H1 (cell line): ENCODE results near the gene PTGIR. TPM values are rescaled to one million over a fixed set of nuclear protein-coding genes. Genes with fewer than 3 reads are reported as not detected.

Source experiments
- CTCF ChIA-PET: fragments of 300-600 bp; sonication (Branson Sonifier 250); formaldehyde crosslinking; loops from one replicate; lab custom pipeline; 2021; ENCODE audit not compliant: partially characterized antibody; lab: Charles Lee
- POLR2A ChIA-PET: fragments of 300-600 bp; sonication (Branson Sonifier 250); formaldehyde crosslinking; loops from one replicate; lab custom pipeline; 2021; ENCODE audit warnings: inconsistent platforms; ENCODE audit not compliant: partially characterized antibody; lab: Charles Lee
- DNase-seq, 2 experiments: peaks; one replicate each; pipeline versions ENCODE4 v3.0.0 to v3.0.0-alpha.2; 2010 to 2022; ENCODE audit warnings: low spot score in 2 of 2, low read depth in 1 of 2, mixed read lengths in 1 of 2
- FAIRE-seq: peaks from 2 replicates; lab custom pipeline; 2011; peaks lifted over from hg19 to GRCh38; lab: Jason Lieb, UNC
- H2AFZ ChIP-seq: 2 replicates; pipeline ENCODE4 v1.8.1; 2012; ENCODE audit warnings: low read length, inconsistent platforms
- H2AK5ac ChIP-seq: 2 replicates; pipeline ENCODE4 v1.6.1; 2013; ENCODE audit warnings: low read depth, low read length
- H2BK120ac ChIP-seq: replicated peaks from 2 replicates; pipeline ENCODE3; 2013; ENCODE audit warnings: low read depth, low read length, inconsistent platforms
- H2BK12ac ChIP-seq: 2 replicates; pipeline ENCODE4 v1.6.1; 2013; ENCODE audit warnings: low read depth, low read length
- H2BK15ac ChIP-seq: 2 replicates; pipeline ENCODE4 v1.6.1; 2013; ENCODE audit warnings: low read length
- H2BK20ac ChIP-seq: 2 replicates; pipeline ENCODE4 v1.6.1; 2013; ENCODE audit warnings: low read length
- H2BK5ac ChIP-seq: 2 replicates; pipeline ENCODE4 v1.6.1; 2013; ENCODE audit warnings: low read depth, low read length
- H3K14ac ChIP-seq: 2 replicates; pipeline ENCODE4 v1.6.1; 2013; ENCODE audit warnings: inconsistent platforms; ENCODE audit not compliant: insufficient read length
- H3K18ac ChIP-seq: 2 replicates; pipeline ENCODE4 v1.6.1; 2013; ENCODE audit warnings: low read length; ENCODE audit errors: extremely low read depth
- H3K23ac ChIP-seq: 2 replicates; pipeline ENCODE4 v1.6.1; 2013; ENCODE audit warnings: inconsistent platforms; ENCODE audit not compliant: insufficient read length
- H3K23me2 ChIP-seq: 2 replicates; pipeline ENCODE4 v1.6.1; 2013; ENCODE audit warnings: low read depth, low read length
- H3K27ac ChIP-seq: 2 replicates; pipeline ENCODE4 v1.6.1; 2011; ENCODE audit warnings: low read depth, low read length, inconsistent platforms
- H3K27me3 ChIP-seq, 4 experiments: replicated peaks in 1 of 4; 1 replicate in 1 of 4; 2 replicates in 3 of 4; pipeline versions ENCODE4 v1.6.1 to v1.8.1; 2011 to 2013; ENCODE audit warnings: low read length in 3 of 4, mild to moderate bottlenecking in 3 of 4, inconsistent platforms in 2 of 4, mixed read lengths in 2 of 4, moderate library complexity in 1 of 4; ENCODE audit not compliant: control insufficient read depth in 3 of 4, insufficient read depth in 3 of 4; ENCODE audit errors: extremely low read depth in 1 of 4
- H3K36me3 ChIP-seq, 4 experiments: 2 replicates each; pipeline versions ENCODE4 v1.6.1 to v1.8.1; 2011 to 2013; ENCODE audit warnings: mild to moderate bottlenecking in 4 of 4, low read length in 3 of 4, moderate library complexity in 2 of 4, control low read depth in 1 of 4, inconsistent platforms in 1 of 4; ENCODE audit not compliant: insufficient read depth in 4 of 4, control insufficient read depth in 2 of 4
- H3K4ac ChIP-seq: replicated peaks from 2 replicates; pipeline ENCODE3; 2013; ENCODE audit warnings: low read length, low read depth, mixed read lengths, inconsistent platforms; ENCODE audit not compliant: insufficient read length
- H3K4me1 ChIP-seq, 4 experiments: replicated peaks in 1 of 4; 1 replicate in 1 of 4; 2 replicates in 3 of 4; pipeline versions ENCODE4 v1.6.1 to v1.8.1; 2011 to 2013; ENCODE audit warnings: low read length in 3 of 4, inconsistent platforms in 2 of 4, mixed read lengths in 1 of 4; ENCODE audit not compliant: insufficient read depth in 4 of 4, control insufficient read depth in 3 of 4
- H3K4me2 ChIP-seq, 2 experiments: 2 replicates each; pipeline versions ENCODE4 v1.6.1 to v1.8.1; 2011 to 2013; ENCODE audit warnings: low read depth in 2 of 2, low read length in 2 of 2, control low read depth in 1 of 2, inconsistent platforms in 1 of 2, mild to moderate bottlenecking in 1 of 2; ENCODE audit not compliant: insufficient read depth in 1 of 2
- H3K4me3 ChIP-seq, 4 experiments: fragments of 200-600, 300-600 bp in 1 of 4; sonication (generic), shearing (Covaris generic), sonication (Bioruptor Twin) in 1 of 4; 2 replicates each; pipeline versions ENCODE4 v1.5.1 to v1.8.1; 2011 to 2016; ENCODE audit warnings: low read length in 4 of 4, low read depth in 3 of 4, control low read depth in 2 of 4, inconsistent platforms in 2 of 4, mild to moderate bottlenecking in 2 of 4, mixed read lengths in 1 of 4, moderate library complexity in 1 of 4; ENCODE audit not compliant: insufficient read depth in 2 of 4; ENCODE audit errors: extremely low read depth in 1 of 4
- H3K56ac ChIP-seq: replicated peaks from 2 replicates; pipeline ENCODE3; 2013; ENCODE audit warnings: low read depth, mild to moderate bottlenecking, mixed read lengths, low read length, inconsistent platforms; ENCODE audit not compliant: insufficient read length
- H3K79me1 ChIP-seq: 2 replicates; pipeline ENCODE4 v1.6.1; 2013; ENCODE audit warnings: low read depth, low read length, control low read depth
- H3K79me2 ChIP-seq, 2 experiments: 2 replicates each; pipeline versions ENCODE4 v1.6.1 to v1.8.1; 2012 to 2013; ENCODE audit warnings: low read length in 2 of 2, mild to moderate bottlenecking in 2 of 2, inconsistent platforms in 1 of 2; ENCODE audit not compliant: insufficient read depth in 2 of 2, control insufficient read depth in 1 of 2
- H3K9ac ChIP-seq, 4 experiments: replicated peaks in 1 of 4; 1 replicate in 1 of 4; 2 replicates in 3 of 4; pipeline versions ENCODE4 v1.6.1 to v1.8.1; 2011 to 2013; ENCODE audit warnings: low read depth in 3 of 4, low read length in 3 of 4, control low read depth in 2 of 4, mild to moderate bottlenecking in 2 of 4, moderate library complexity in 2 of 4, inconsistent platforms in 1 of 4; ENCODE audit errors: extremely low read depth in 1 of 4
- H3K9me3 ChIP-seq, 2 experiments: 2 replicates each; pipeline versions ENCODE4 v1.6.1 to v1.8.1; 2012 to 2013; ENCODE audit warnings: mild to moderate bottlenecking in 2 of 2, moderate library complexity in 2 of 2, control low read depth in 1 of 2, inconsistent platforms in 1 of 2, low read depth in 1 of 2, low read length in 1 of 2, mixed read lengths in 1 of 2; ENCODE audit not compliant: insufficient read depth in 2 of 2
- H4K20me1 ChIP-seq, 2 experiments: replicated peaks in 1 of 2; 2 replicates each; pipeline versions ENCODE3 to v1.8.1; 2011 to 2013; ENCODE audit warnings: inconsistent platforms in 2 of 2, low read length in 2 of 2, mild to moderate bottlenecking in 1 of 2; ENCODE audit not compliant: insufficient read depth in 2 of 2, control insufficient read depth in 1 of 2
- H4K5ac ChIP-seq: 2 replicates; pipeline ENCODE4 v1.6.1; 2013; ENCODE audit warnings: low read length, low read depth, mixed read lengths, inconsistent platforms; ENCODE audit not compliant: insufficient read length
- H4K8ac ChIP-seq: 2 replicates; pipeline ENCODE4 v1.8.0; 2013; ENCODE audit warnings: mild to moderate bottlenecking, moderate library complexity, low read length, inconsistent platforms; ENCODE audit not compliant: insufficient read depth; ENCODE audit errors: extremely low read depth
- H4K91ac ChIP-seq: replicated peaks from 2 replicates; pipeline ENCODE3; 2013; ENCODE audit warnings: low read length, mixed read lengths, inconsistent platforms; ENCODE audit not compliant: insufficient read length
- WGBS, 2 experiments: shearing (Covaris generic) in 1 of 2; methylation state at CpG; one replicate each; pipeline versions ENCODE4 v1.1.6 to v1.1.7; 2013 to 2015; ENCODE audit warnings: low lambda C conversion rate in 2 of 2, mixed read lengths in 2 of 2, inconsistent platforms in 1 of 2, low coverage in 1 of 2, missing lambda C conversion rate in 1 of 2; ENCODE audit not compliant: insufficient replicate concordance in 2 of 2, insufficient coverage in 1 of 2, insufficient read length in 1 of 2; ENCODE audit errors: extremely low coverage in 1 of 2, missing lambda C conversion rate in 1 of 2; 5-methylcytosine and 5-hydroxymethylcytosine counted together
- polyA plus RNA-seq, 7 experiments: library from polyadenylated mRNA; depleted of rRNA in 3 of 7; stranded (reverse) in 5 of 7; unstranded in 2 of 7; fragments of >200 nt in 5 of 7; fragments of 200-250 nt in 2 of 7; gene quantifications; 1 replicate in 5 of 7; 2 replicates in 1 of 7; 4 replicates in 1 of 7; pipeline versions ENCODE4 v1.2.1 to v1.2.3, GENCODE V29; 2011 to 2013; ENCODE audit warnings: missing spikeins in 2 of 7, mixed read lengths in 2 of 7
- total RNA-seq: library from RNA; stranded (reverse); fragmentation: NEBNext Ultra II Directional; extraction: Animal tissue kit (Norgen Biotek cat#: 25700); gene quantifications from 2 replicates; pipeline ENCODE4 v1.2.1, GENCODE V29; 2021
- TF ChIP-seq, protein P1 (sequence below): IDR thresholded peaks from 2 replicates; pipeline ENCODE4 v1.6.1; 2011; ENCODE audit warnings: low read length, improper control_type of control experiment
- TF ChIP-seq, protein P2 (sequence below): IDR thresholded peaks from 2 replicates; pipeline ENCODE4 v1.6.1; 2012; ENCODE audit warnings: low read length, inconsistent platforms

PTGIR gene
- total and polyA plus RNA-seq, 2 of the 8 experiments (the other 6 are each of a cell fraction or from before 2014, with no cell fraction given), result 0.15 TPM; not detected in 1

DNA sequence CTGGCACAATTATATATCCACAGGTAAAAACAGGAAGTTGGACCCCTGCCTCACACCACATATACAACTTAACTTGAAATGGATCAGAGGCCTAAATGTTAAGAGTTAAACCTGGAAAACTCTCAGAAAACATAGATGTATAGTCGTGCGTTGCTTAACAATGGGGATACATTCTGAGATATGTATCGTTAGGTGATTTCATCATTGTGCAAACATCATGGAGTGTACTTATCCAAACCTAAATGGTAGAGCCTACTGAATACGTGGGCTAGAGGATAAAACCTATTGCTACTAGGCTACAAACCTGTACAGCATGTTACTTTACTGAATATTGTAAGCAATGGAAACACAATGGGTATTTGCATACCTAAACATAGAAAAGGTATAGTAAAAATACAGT, 38.6 kb downstream of the PTGIR start:
- Histone ChIP-seq H3K79me2 (no peaks in the 10 kb centered on the region), H2AK5ac (no peak overlapping the region), H2AFZ (no peak overlapping the region), H3K27ac (no peak overlapping the region), H3K27me3 (no peaks in the 10 kb centered on the region), H3K4ac (no peak overlapping the region), H4K20me1 (no peaks in the 10 kb centered on the region), H3K4me3 (no peak overlapping the region), H3K4me2 (no peak overlapping the region), H3K9ac (no peak overlapping the region), H2BK120ac (no peak overlapping the region), H3K4me1 (no peaks in the 10 kb centered on the region), H3K36me3 (no peaks in the 10 kb centered on the region), H2BK20ac (no peak overlapping the region), H4K8ac (no peak overlapping the region), H3K79me1 (no peaks in the 10 kb centered on the region), H3K23ac (no peak overlapping the region), H3K23me2 (no peaks in the 10 kb centered on the region), H2BK12ac (no peak overlapping the region), H3K56ac (no peak overlapping the region), H3K18ac (no peak overlapping the region), H3K9me3 (no peaks in the 10 kb centered on the region), H2BK15ac (no peak overlapping the region), H4K5ac (no peak overlapping the region), H4K91ac (no peak overlapping the region), H3K14ac (no peak overlapping the region), H2BK5ac (no peak overlapping the region)
- no peak for FAIRE-seq
- ChIA-PET CTCF (interaction anchor here (0.9 kb wide), 1 partner anchor 70 kb away, joined by 3 read pairs; no protein-coding TSS in a partner anchor), POLR2A (no interaction called here)
- TF ChIP-seq, protein P1, sequence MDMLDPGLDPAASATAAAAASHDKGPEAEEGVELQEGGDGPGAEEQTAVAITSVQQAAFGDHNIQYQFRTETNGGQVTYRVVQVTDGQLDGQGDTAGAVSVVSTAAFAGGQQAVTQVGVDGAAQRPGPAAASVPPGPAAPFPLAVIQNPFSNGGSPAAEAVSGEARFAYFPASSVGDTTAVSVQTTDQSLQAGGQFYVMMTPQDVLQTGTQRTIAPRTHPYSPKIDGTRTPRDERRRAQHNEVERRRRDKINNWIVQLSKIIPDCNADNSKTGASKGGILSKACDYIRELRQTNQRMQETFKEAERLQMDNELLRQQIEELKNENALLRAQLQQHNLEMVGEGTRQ, result no peak
- TF ChIP-seq, protein P2, sequence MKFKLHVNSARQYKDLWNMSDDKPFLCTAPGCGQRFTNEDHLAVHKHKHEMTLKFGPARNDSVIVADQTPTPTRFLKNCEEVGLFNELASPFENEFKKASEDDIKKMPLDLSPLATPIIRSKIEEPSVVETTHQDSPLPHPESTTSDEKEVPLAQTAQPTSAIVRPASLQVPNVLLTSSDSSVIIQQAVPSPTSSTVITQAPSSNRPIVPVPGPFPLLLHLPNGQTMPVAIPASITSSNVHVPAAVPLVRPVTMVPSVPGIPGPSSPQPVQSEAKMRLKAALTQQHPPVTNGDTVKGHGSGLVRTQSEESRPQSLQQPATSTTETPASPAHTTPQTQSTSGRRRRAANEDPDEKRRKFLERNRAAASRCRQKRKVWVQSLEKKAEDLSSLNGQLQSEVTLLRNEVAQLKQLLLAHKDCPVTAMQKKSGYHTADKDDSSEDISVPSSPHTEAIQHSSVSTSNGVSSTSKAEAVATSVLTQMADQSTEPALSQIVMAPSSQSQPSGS, result no peak
- DNase-seq, result no peak
- WGBS, 2 experiments, result 83% methylated on average over 4 of the region's 4 CpGs; no CpG with 5 or more reads in 1 of the 2 experiments
